Esophagus squamous epithelium (tissue), 4 donors: ENCODE results near the gene TNNI2.

ENCODE experiments used
- CTCF ChIP-seq, 6 experiments: fragments of 450-650 bp in 4 of 6; fragments of 200-600 bp in 2 of 6; sonication (generic) in 2 of 6; IDR thresholded peaks; one replicate each; pipeline ENCODE4 v1.5.1; 2016 to 2019; ENCODE audit warnings: antibody characterized with exemption in 6 of 6, mild to moderate bottlenecking in 4 of 6, moderate library complexity in 4 of 6
- POLR2A ChIP-seq, 4 donors: fragments of 450-650 bp; IDR thresholded peaks; one replicate each; pipeline ENCODE4 v1.6.1; 2017; ENCODE audit warnings: antibody characterized with exemption in 4 of 4, mild to moderate bottlenecking in 4 of 4, moderate library complexity in 3 of 4

- TF ChIP-seq POLR2A (IDR thresholded peaks at IDR 0.05): no peak
- no peak for TF ChIP-seq CTCF (IDR thresholded peaks at IDR 0.05)
Observed at GRCh38 chr11:1870326-1870696, 31.5 kb downstream of the TNNI2 start.
